HepG2 (cell line): Measurements from ENCODE around the gene CHTF8. TPM values are rescaled to one million over a fixed set of nuclear protein-coding genes. Genes with fewer than 3 reads are reported as not detected.
"Not testable (repeated sequence)": the region's sequence is repeated elsewhere in the genome, so short reads cannot be mapped to it uniquely, and the experiment has no call there.

Experiments used
- ATAC-seq: fragments of 200-7000 bp; cut with Tn5 transposase; 3 replicates; pipeline ENCODE4 v1.9.1; 2020; ENCODE audit warnings: mild to moderate bottlenecking, moderate library complexity
- BruUV-seq: library from RNA; stranded (reverse); fragments of 400-500 nt; replicated peaks from 2 replicates; lab custom pipeline; 2021; lab: Mats Ljungman, UMichigan
- CTCF ChIA-PET: fragments of 300-600 bp; formaldehyde crosslinking; extraction: SDS; loops from one replicate; lab custom pipeline; 2021; ENCODE audit warnings: low total read pairs, inconsistent platforms, low intra/inter-chr PET ratio; lab: Yijun Ruan, JAX
- POLR2A ChIA-PET: fragments of 350-600 bp; sonication (Branson Sonifier 250); formaldehyde crosslinking; loops from one replicate; lab custom pipeline; 2020; ENCODE audit warnings: antibody characterized with exemption, inconsistent platforms; lab: Yijun Ruan, JAX
- DNase-seq: peaks from one replicate; pipeline ENCODE4 v3.0.0-alpha.2; 2015; ENCODE audit warnings: low spot score
- FAIRE-seq: peaks from 3 replicates; lab custom pipeline; 2011; peaks lifted over from hg19 to GRCh38; lab: Jason Lieb, UNC
- H2AFZ ChIP-seq: one replicate; pipeline ENCODE4 v1.6.1; 2011; ENCODE audit warnings: low read length, inconsistent platforms
- H3K27ac ChIP-seq: fragments of 300-600 bp; 3 replicates; pipeline ENCODE4 v1.8.0; 2011; ENCODE audit warnings: mixed run types, mild to moderate bottlenecking, mixed read lengths, low read length, inconsistent platforms; ENCODE audit not compliant: insufficient read depth; ENCODE audit errors: extremely low read length
- H3K27me3 ChIP-seq, 2 experiments: fragments of 200-600 bp in 1 of 2; 2 replicates in 1 of 2; 3 replicates in 1 of 2; pipeline versions ENCODE4 v1.6.0 to v1.8.0; 2011; ENCODE audit warnings: low read length in 2 of 2, mild to moderate bottlenecking in 2 of 2, moderate library complexity in 2 of 2, inconsistent platforms in 1 of 2; ENCODE audit not compliant: insufficient read depth in 2 of 2, control insufficient read depth in 1 of 2
- H3K36me3 ChIP-seq, 2 experiments: fragments of 200-600 bp in 1 of 2; replicated peaks in 1 of 2; 2 replicates in 1 of 2; 3 replicates in 1 of 2; pipeline versions ENCODE4 v1.5.1 to v1.8.0; 2011; ENCODE audit warnings: low read length in 2 of 2, inconsistent platforms in 1 of 2; ENCODE audit not compliant: insufficient read depth in 2 of 2, control insufficient read depth in 1 of 2
- H3K4me1 ChIP-seq: 2 replicates; pipeline ENCODE4 v1.5.1; 2012; ENCODE audit warnings: low read length, inconsistent platforms; ENCODE audit not compliant: insufficient read depth
- H3K4me2 ChIP-seq: 2 replicates; pipeline ENCODE4 v1.6.0; 2011; ENCODE audit warnings: low read depth, low read length, inconsistent platforms
- H3K4me3 ChIP-seq, 3 experiments: fragments of 200-600 bp in 1 of 3; sonication (generic), shearing (Covaris generic) in 1 of 3; replicated peaks in 1 of 3; 2 replicates each; pipeline ENCODE4 v1.5.1; 2011 to 2016; ENCODE audit warnings: low read length in 3 of 3, inconsistent platforms in 2 of 3, low read depth in 2 of 3, mild to moderate bottlenecking in 2 of 3, control low read depth in 1 of 3, mixed read lengths in 1 of 3; ENCODE audit not compliant: insufficient read depth in 1 of 3
- H3K79me2 ChIP-seq: one replicate; pipeline ENCODE4 v1.6.1; 2011; ENCODE audit warnings: low read length, inconsistent platforms; ENCODE audit not compliant: insufficient read depth
- H3K9ac ChIP-seq: 2 replicates; pipeline ENCODE4 v1.6.0; 2011; ENCODE audit warnings: mild to moderate bottlenecking, low read depth, low read length, inconsistent platforms; ENCODE audit not compliant: insufficient read depth
- H3K9me3 ChIP-seq: 2 replicates; pipeline ENCODE4 v1.5.1; 2012; ENCODE audit warnings: mild to moderate bottlenecking, low read length
- H4K20me1 ChIP-seq: 2 replicates; pipeline ENCODE4 v1.6.0; 2011; ENCODE audit warnings: inconsistent platforms, mild to moderate bottlenecking, low read length, moderate library complexity; ENCODE audit not compliant: insufficient read depth
- POLR2AphosphoS5 ChIP-seq: IDR thresholded peaks from 2 replicates; pipeline ENCODE4 v1.6.1; 2012; ENCODE audit warnings: low read depth, low read length
- ZBTB33 ChIP-seq: sonication (generic); formaldehyde crosslinking; IDR thresholded peaks from 2 replicates; pipeline ENCODE4 v1.4.0; 2020; ENCODE audit warnings: missing genetic modification reagents
- ZNF615 ChIP-seq: sonication (generic); formaldehyde crosslinking; IDR thresholded peaks from 2 replicates; pipeline ENCODE4 v1.5.0; 2020; ENCODE audit warnings: mild to moderate bottlenecking, missing genetic modification reagents, borderline replicate concordance
- ZNF770 ChIP-seq: sonication (generic); formaldehyde crosslinking; IDR thresholded peaks from 2 replicates; pipeline ENCODE4 v1.5.0; 2020; ENCODE audit warnings: mild to moderate bottlenecking, missing genetic modification reagents
- WGBS: methylation state at CpG from one replicate; pipeline ENCODE4 v1.1.6; 2017; ENCODE audit warnings: low lambda C conversion rate; 5-methylcytosine and 5-hydroxymethylcytosine counted together
- in situ Hi-C: cut with HindIII; loops from 2 replicates; pipeline ENCODE4 v1.10.0; 2017; ENCODE audit warnings: low pct_unique_long_range_greater_than_20kb; ENCODE audit not compliant: extremely low pct_ligation_motif_present
- intact Hi-C: fragments of 100-400 bp; cut with micrococcal nuclease; formaldehyde crosslinking; loops from one replicate; pipeline ENCODE4 v1.10.0; 2022; ENCODE audit not compliant: unreplicated experiment
- polyA plus RNA-seq, 8 experiments: library from polyadenylated mRNA; depleted of rRNA in 3 of 8; stranded (reverse) in 7 of 8; unstranded in 1 of 8; fragments of >200 nt; fragmentation: Illumina TruSeq in 4 of 8; extraction: Trizol in 4 of 8; gene quantifications; 2 replicates each; pipeline versions ENCODE4 v1.2.1 to v1.2.3, GENCODE V29; 2011 to 2016; ENCODE audit warnings: low read depth in 4 of 8, missing spikeins in 1 of 8, mixed read lengths in 1 of 8; ENCODE audit not compliant: insufficient read depth in 1 of 8
- total RNA-seq, 5 experiments: library from RNA; depleted of rRNA; stranded (reverse); fragments of >200 nt; fragmentation: Illumina TruSeq; extraction: Trizol; gene quantifications; 2 replicates each; pipeline ENCODE4 v1.2.3, GENCODE V29; 2016; ENCODE audit warnings: low read depth in 1 of 5

Gene CHTF8
- total and polyA plus RNA-seq, 2 of the 13 experiments (the other 11 are each of a cell fraction or from before 2014, with no cell fraction given), result 37.2 to 67.5 TPM

- H4K20me1 ChIP-seq, H3K4me2 ChIP-seq, POLR2A ChIA-PET, H3K9ac ChIP-seq, H3K27me3 ChIP-seq, CTCF ChIA-PET, in situ Hi-C loops, DNase-seq, H3K4me3 ChIP-seq, ATAC-seq, FAIRE-seq, H3K36me3 ChIP-seq, BruUV-seq, H3K9me3 ChIP-seq, H2AFZ ChIP-seq, intact Hi-C loops, H3K27ac ChIP-seq: not testable (repeated sequence)
- 95% methylated on average over 10 of the region's 10 CpGs for WGBS
- TF ChIP-seq ZBTB33 (peak; percentile 36; the same call in 1 of the 2 replicates), ZNF770 (CRISPR knock-in tag) (0 out of 2 replicates have a peak, but pooled peaks have one; percentile 37)
- Histone ChIP-seq H3K4me1 (peaks cover 29% of the 10 kb centered on the region), H3K79me2 (peaks cover 25% of the 10 kb centered on the region)
These were observed 5.6 kb downstream of the CHTF8 start for GRCh38 chr16:69126801-69127200.

GRCh38 chr16:69126221-69126620 is 6.2 kb downstream of the CHTF8 start:
- in situ Hi-C loops (no loop called here), intact Hi-C loops (no loop called here)
- Histone ChIP-seq H3K27me3 (no peaks in the 10 kb centered on the region), H3K4me2 (no peak overlapping the region), H4K20me1 (no peaks in the 10 kb centered on the region), H3K9me3 (no peaks in the 10 kb centered on the region), H3K79me2 (peaks cover 20% of the 10 kb centered on the region), H3K36me3 (peaks cover under 1 to 6% of the 10 kb centered on the region in 2 experiments; a peak in 2 of 5 replicates), H3K9ac (no peak overlapping the region), H3K4me3 (no peak overlapping the region), H3K27ac (no peak overlapping the region), H3K4me1 (peaks cover 28% of the 10 kb centered on the region), H2AFZ (no peak overlapping the region)
- BruUV-seq, result no TSS peak
- ChIA-PET POLR2A (no interaction called here), CTCF (no interaction called here)
- FAIRE-seq, result no peak
- ATAC-seq, result no peak
- 96% methylated on average over 3 of the region's 3 CpGs for WGBS
- peak; percentile 40; the same call in 1 of the 2 replicates for TF ChIP-seq POLR2AphosphoS5
- no peak for TF ChIP-seq ZNF615
- no peak for DNase-seq

- DNase-seq, H2AFZ ChIP-seq, H4K20me1 ChIP-seq, H3K9me3 ChIP-seq, ATAC-seq, H3K4me2 ChIP-seq, H3K4me3 ChIP-seq, H3K27ac ChIP-seq, H3K9ac ChIP-seq, FAIRE-seq, BruUV-seq, H3K79me2 ChIP-seq, H3K27me3 ChIP-seq, POLR2A ChIA-PET: not testable (repeated sequence)
- 99% methylated on average over 14 of the region's 14 CpGs for WGBS
- in situ Hi-C loops (loop anchor here (5.0 to 25.0 kb wide), 3 partner anchors 223 to 413 kb away; partner anchors contain the start of gene TANGO6), intact Hi-C loops (loop anchor here (1.0 to 2.0 kb wide), 4 partner anchors 42 to 278 kb away; no protein-coding TSS in a partner anchor)
- Histone ChIP-seq H3K4me1 (peaks cover 16% of the 10 kb centered on the region), H3K36me3 (peaks cover 5 to 15% of the 10 kb centered on the region in 2 experiments)
- CTCF ChIA-PET, result interaction anchor here (2.7 kb wide), 1 partner anchor 223 kb away, joined by 23 read pairs; no protein-coding TSS in a partner anchor
These were observed 7.4 kb downstream of the CHTF8 start for GRCh38 chr16:69124961-69125360.
